Measurements from ENCODE around the gene RASGEF1C. TPM values are rescaled to one million over a fixed set of nuclear protein-coding genes. Genes with fewer than 3 reads are reported as not detected.

Gene RASGEF1C
- total and polyA plus RNA-seq, 4 donors, result 0.09 to 0.10 TPM; not detected in 2

GRCh38 chr5:180173875-180174586, 35.0 kb downstream of the RASGEF1C start:
- Histone ChIP-seq H3K36me3 (ENCODE audit: control insufficient read depth in 4 of 4, insufficient read depth in 3 of 4, low read depth in 1 of 4, low read length in 3 of 4) (no peaks in the 10 kb centered on the region), H3K9me3 (ENCODE audit: control insufficient read depth in 4 of 4, low read length in 3 of 4) (no peaks in the 10 kb centered on the region), H3K4me3 (ENCODE audit: low read depth in 1 of 3, low read length in 3 of 3) (no peak overlapping the region), H3K4me1 (ENCODE audit: control insufficient read depth in 4 of 4, insufficient read depth in 4 of 4, low read length in 3 of 4) (peaks cover 0 to 3% (median 1%) of the 10 kb centered on the region in 4 donors), H3K27me3 (ENCODE audit: control insufficient read depth in 4 of 4, insufficient read depth in 4 of 4, low read length in 3 of 4) (no peaks in the 10 kb centered on the region), H3K9ac (ENCODE audit: low read depth in 1 of 2, low read length in 2 of 2) (no peak overlapping the region), H3K27ac (ENCODE audit: low read depth in 1 of 2, low read length in 2 of 2) (no peak overlapping the region)
- 89% methylated on average over 27 of the region's 27 CpGs for WGBS
- no peak for DNase-seq (ENCODE audit: low spot score)
- TF ChIP-seq TAF1 (conservative IDR thresholded peaks at IDR 0.05) (no peak), HNF4G (IDR thresholded peaks at IDR 0.05) (no peak), MAX (IDR thresholded peaks at IDR 0.05) (no peak), EGR1 (IDR thresholded peaks at IDR 0.05; ENCODE audit: low read depth in 2 of 2) (no peak), HNF4A (conservative IDR thresholded peaks at IDR 0.05) (no peak), GABPA (IDR thresholded peaks at IDR 0.05 in 1 of 2, conservative IDR thresholded peaks at IDR 0.05 in 1 of 2) (no peak), RAD21 (IDR thresholded peaks at IDR 0.05) (no peak), RXRA (IDR thresholded peaks at IDR 0.05) (no peak), CTCF (IDR thresholded peaks at IDR 0.05; ENCODE audit: low read depth, low read length, missing input control) (no peak), FOXA2 (IDR thresholded peaks at IDR 0.05) (no peak), FOXA1 (IDR thresholded peaks at IDR 0.05) (no peak), YY1 (IDR thresholded peaks at IDR 0.05) (no peak)
- TF ChIP-seq, protein P1, sequence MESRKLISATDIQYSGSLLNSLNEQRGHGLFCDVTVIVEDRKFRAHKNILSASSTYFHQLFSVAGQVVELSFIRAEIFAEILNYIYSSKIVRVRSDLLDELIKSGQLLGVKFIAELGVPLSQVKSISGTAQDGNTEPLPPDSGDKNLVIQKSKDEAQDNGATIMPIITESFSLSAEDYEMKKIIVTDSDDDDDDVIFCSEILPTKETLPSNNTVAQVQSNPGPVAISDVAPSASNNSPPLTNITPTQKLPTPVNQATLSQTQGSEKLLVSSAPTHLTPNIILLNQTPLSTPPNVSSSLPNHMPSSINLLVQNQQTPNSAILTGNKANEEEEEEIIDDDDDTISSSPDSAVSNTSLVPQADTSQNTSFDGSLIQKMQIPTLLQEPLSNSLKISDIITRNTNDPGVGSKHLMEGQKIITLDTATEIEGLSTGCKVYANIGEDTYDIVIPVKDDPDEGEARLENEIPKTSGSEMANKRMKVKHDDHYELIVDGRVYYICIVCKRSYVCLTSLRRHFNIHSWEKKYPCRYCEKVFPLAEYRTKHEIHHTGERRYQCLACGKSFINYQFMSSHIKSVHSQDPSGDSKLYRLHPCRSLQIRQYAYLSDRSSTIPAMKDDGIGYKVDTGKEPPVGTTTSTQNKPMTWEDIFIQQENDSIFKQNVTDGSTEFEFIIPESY (IDR thresholded peaks at IDR 0.05), result no peak
- TF ChIP-seq, protein P2, sequence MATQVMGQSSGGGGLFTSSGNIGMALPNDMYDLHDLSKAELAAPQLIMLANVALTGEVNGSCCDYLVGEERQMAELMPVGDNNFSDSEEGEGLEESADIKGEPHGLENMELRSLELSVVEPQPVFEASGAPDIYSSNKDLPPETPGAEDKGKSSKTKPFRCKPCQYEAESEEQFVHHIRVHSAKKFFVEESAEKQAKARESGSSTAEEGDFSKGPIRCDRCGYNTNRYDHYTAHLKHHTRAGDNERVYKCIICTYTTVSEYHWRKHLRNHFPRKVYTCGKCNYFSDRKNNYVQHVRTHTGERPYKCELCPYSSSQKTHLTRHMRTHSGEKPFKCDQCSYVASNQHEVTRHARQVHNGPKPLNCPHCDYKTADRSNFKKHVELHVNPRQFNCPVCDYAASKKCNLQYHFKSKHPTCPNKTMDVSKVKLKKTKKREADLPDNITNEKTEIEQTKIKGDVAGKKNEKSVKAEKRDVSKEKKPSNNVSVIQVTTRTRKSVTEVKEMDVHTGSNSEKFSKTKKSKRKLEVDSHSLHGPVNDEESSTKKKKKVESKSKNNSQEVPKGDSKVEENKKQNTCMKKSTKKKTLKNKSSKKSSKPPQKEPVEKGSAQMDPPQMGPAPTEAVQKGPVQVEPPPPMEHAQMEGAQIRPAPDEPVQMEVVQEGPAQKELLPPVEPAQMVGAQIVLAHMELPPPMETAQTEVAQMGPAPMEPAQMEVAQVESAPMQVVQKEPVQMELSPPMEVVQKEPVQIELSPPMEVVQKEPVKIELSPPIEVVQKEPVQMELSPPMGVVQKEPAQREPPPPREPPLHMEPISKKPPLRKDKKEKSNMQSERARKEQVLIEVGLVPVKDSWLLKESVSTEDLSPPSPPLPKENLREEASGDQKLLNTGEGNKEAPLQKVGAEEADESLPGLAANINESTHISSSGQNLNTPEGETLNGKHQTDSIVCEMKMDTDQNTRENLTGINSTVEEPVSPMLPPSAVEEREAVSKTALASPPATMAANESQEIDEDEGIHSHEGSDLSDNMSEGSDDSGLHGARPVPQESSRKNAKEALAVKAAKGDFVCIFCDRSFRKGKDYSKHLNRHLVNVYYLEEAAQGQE (IDR thresholded peaks at IDR 0.05), result no peak
- TF ChIP-seq, protein P3, sequence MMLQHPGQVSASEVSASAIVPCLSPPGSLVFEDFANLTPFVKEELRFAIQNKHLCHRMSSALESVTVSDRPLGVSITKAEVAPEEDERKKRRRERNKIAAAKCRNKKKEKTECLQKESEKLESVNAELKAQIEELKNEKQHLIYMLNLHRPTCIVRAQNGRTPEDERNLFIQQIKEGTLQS (IDR thresholded peaks at IDR 0.05), result no peak

All from liver (tissue), 9 donors.